GM12878 (cell line): ENCODE data around the gene GALK2. TPM values are rescaled to one million over a fixed set of nuclear protein-coding genes. Genes with fewer than 3 reads are reported as not detected.

Experiments
- ATAC-seq: fragments of 200-7000 bp; cut with Tn5 transposase; 3 replicates; pipeline ENCODE4 v1.9.1; 2020; ENCODE audit warnings: mild to moderate bottlenecking, moderate library complexity
- BruUV-seq: library from RNA; stranded (reverse); fragments of 400-500 nt; replicated peaks from 2 replicates; lab custom pipeline; 2021; lab: Mats Ljungman, UMichigan
- CTCF ChIA-PET: fragments of 300-600 bp; sonication (Branson Sonifier 250); formaldehyde crosslinking; extraction: SDS; loops from one replicate; lab custom pipeline; 2021; ENCODE audit warnings: inconsistent platforms; lab: Yijun Ruan, JAX
- POLR2A ChIA-PET: fragments of 350-600 bp; formaldehyde crosslinking; extraction: SDS; loops from one replicate; lab custom pipeline; 2021; ENCODE audit warnings: inconsistent platforms; lab: Charles Lee
- RAD21 ChIA-PET: fragments of 300-600 bp; sonication (Branson Sonifier 250); formaldehyde crosslinking; loops from one replicate; lab custom pipeline; 2023; ENCODE audit warnings: antibody characterized with exemption; ENCODE audit not compliant: unreplicated experiment; lab: Charles Lee
- SMC1A ChIA-PET: fragments of 300-600 bp; sonication (Branson Sonifier 250); formaldehyde crosslinking; loops from one replicate; lab custom pipeline; 2023; ENCODE audit not compliant: unreplicated experiment, uncharacterized antibody; lab: Charles Lee
- DNase-seq: peaks from one replicate; pipeline ENCODE4 v3.0.0-alpha.2; 2011; ENCODE audit warnings: low read depth, low spot score
- FAIRE-seq: peaks from 3 replicates; lab custom pipeline; 2011; peaks lifted over from hg19 to GRCh38; lab: Jason Lieb, UNC
- H2AFZ ChIP-seq: 2 replicates; pipeline ENCODE4 v1.6.0; 2011; ENCODE audit warnings: low read depth, low read length, control low read depth; ENCODE audit not compliant: control insufficient read depth
- H3K27ac ChIP-seq: 2 replicates; pipeline ENCODE4 v1.5.1; 2011; ENCODE audit warnings: control low read depth; ENCODE audit not compliant: control insufficient read depth, insufficient read depth
- H3K27me3 ChIP-seq, 2 experiments: replicated peaks in 1 of 2; 2 replicates each; pipeline versions ENCODE4 v1.6.0 to v1.6.1; 2011; ENCODE audit warnings: low read length in 1 of 2; ENCODE audit not compliant: control insufficient read depth in 2 of 2, insufficient read depth in 2 of 2
- H3K36me3 ChIP-seq, 2 experiments: 2 replicates each; pipeline ENCODE4 v1.5.1; 2011; ENCODE audit warnings: low read length in 1 of 2; ENCODE audit not compliant: control insufficient read depth in 2 of 2, insufficient read depth in 2 of 2
- H3K4me1 ChIP-seq: 2 replicates; pipeline ENCODE4 v1.6.1; 2011; ENCODE audit warnings: mild to moderate bottlenecking, low read length, moderate library complexity, mixed read lengths; ENCODE audit not compliant: control insufficient read depth, insufficient read depth
- H3K4me2 ChIP-seq: 2 replicates; pipeline ENCODE4 v1.6.0; 2011; ENCODE audit warnings: control low read depth; ENCODE audit not compliant: control insufficient read depth, insufficient read depth
- H3K4me3 ChIP-seq: fragments of 200-600 bp; sonication (generic); 2 replicates; pipeline ENCODE4 v1.5.1; 2016
- H3K79me2 ChIP-seq: 2 replicates; pipeline ENCODE4 v1.6.0; 2011; ENCODE audit warnings: low read length; ENCODE audit not compliant: control insufficient read depth, insufficient read depth
- H3K9ac ChIP-seq: 2 replicates; pipeline ENCODE4 v1.8.0; 2011; ENCODE audit warnings: low read length, control low read depth, mixed read lengths; ENCODE audit not compliant: control insufficient read depth, insufficient read depth
- H3K9me3 ChIP-seq: replicated peaks from 3 replicates; pipeline ENCODE4 v1.5.1; 2011; ENCODE audit warnings: mild to moderate bottlenecking, low read length; ENCODE audit not compliant: control insufficient read depth, insufficient read depth
- H4K20me1 ChIP-seq: 2 replicates; pipeline ENCODE4 v1.6.0; 2011; ENCODE audit not compliant: control insufficient read depth, insufficient read depth
- ASH2L ChIP-seq: fragments of 300-600, 200-600 bp; sonication (generic); IDR thresholded peaks from 2 replicates; pipeline ENCODE4 v1.6.1; 2017; ENCODE audit warnings: low read depth, mild to moderate bottlenecking, borderline replicate concordance
- ATF2 ChIP-seq: IDR thresholded peaks from 2 replicates; pipeline ENCODE4 v1.6.1; 2012; ENCODE audit warnings: low read length, inconsistent platforms
- CBX3 ChIP-seq: fragments of 200-600 bp; sonication (generic); IDR thresholded peaks from 2 replicates; pipeline ENCODE4 v1.6.1; 2016; ENCODE audit warnings: low read depth, borderline replicate concordance
- IRF5 ChIP-seq: fragments of 450-650 bp; IDR thresholded peaks from 2 replicates; pipeline ENCODE4 v1.6.1; 2017; ENCODE audit warnings: borderline replicate concordance
- JUND ChIP-seq: IDR thresholded peaks from 2 replicates; pipeline ENCODE4 v1.6.1; 2012; ENCODE audit warnings: low read depth, mild to moderate bottlenecking, low read length, improper control_type of control experiment, moderate library complexity
- LARP7 ChIP-seq: fragments of 450-650 bp; IDR thresholded peaks from 2 replicates; pipeline ENCODE4 v1.6.1; 2017; ENCODE audit warnings: mild to moderate bottlenecking
- MTA3 ChIP-seq: IDR thresholded peaks from 2 replicates; pipeline ENCODE4 v1.6.1; 2012; ENCODE audit warnings: low read length, inconsistent platforms, borderline replicate concordance
- PKNOX1 ChIP-seq: fragments of 450-650 bp; IDR thresholded peaks from 2 replicates; pipeline ENCODE4 v1.6.1; 2016; ENCODE audit warnings: mild to moderate bottlenecking
- PRDM15 ChIP-seq: fragments of 450-650 bp; formaldehyde crosslinking; IDR thresholded peaks from 2 replicates; pipeline ENCODE4 v1.4.0; 2020; ENCODE audit warnings: mild to moderate bottlenecking, moderate library complexity
- RELA ChIP-seq: fragments of 450-650 bp; IDR thresholded peaks from 2 replicates; pipeline ENCODE4 v1.8.0; 2014; ENCODE audit warnings: borderline replicate concordance; ENCODE audit not compliant: partially characterized antibody
- SMAD5 ChIP-seq: IDR thresholded peaks from 2 replicates; pipeline ENCODE4 v1.6.1; 2016; ENCODE audit warnings: antibody characterized with exemption, low read depth
- SREBF1 ChIP-seq: IDR thresholded peaks from 2 replicates; pipeline ENCODE4 v1.6.1; 2012; ENCODE audit warnings: mild to moderate bottlenecking, low read length
- SRF ChIP-seq, 2 experiments: IDR thresholded peaks; 2 replicates each; pipeline ENCODE4 v1.6.1; 2011; ENCODE audit warnings: low read depth in 2 of 2, low read length in 2 of 2, mild to moderate bottlenecking in 1 of 2, moderate library complexity in 1 of 2
- SUPT20H ChIP-seq: IDR thresholded peaks from 2 replicates; pipeline ENCODE4 v1.6.1; 2011; ENCODE audit warnings: low read depth, mild to moderate bottlenecking, low read length, moderate library complexity, borderline replicate concordance; ENCODE audit not compliant: control insufficient read depth
- TBL1XR1 ChIP-seq: IDR thresholded peaks from 2 replicates; pipeline ENCODE4 v1.6.1; 2012; ENCODE audit warnings: low read depth, low read length, improper control_type of control experiment
- TCF12 ChIP-seq: IDR thresholded peaks from 2 replicates; pipeline ENCODE4 v1.6.1; 2011; ENCODE audit warnings: low read depth, mild to moderate bottlenecking, low read length
- TCF3 ChIP-seq: IDR thresholded peaks from 2 replicates; pipeline ENCODE4 v1.6.1; 2012; ENCODE audit warnings: low read depth, mild to moderate bottlenecking, low read length, borderline replicate concordance; ENCODE audit not compliant: insufficient read depth
- ZNF274 ChIP-seq: IDR thresholded peaks from one replicate; pipeline ENCODE4 v1.8.0; 2011; ENCODE audit not compliant: insufficient read length, insufficient read depth
- WGBS: methylation state at CpG from one replicate; pipeline ENCODE4 v1.1.6; 2016; ENCODE audit warnings: low lambda C conversion rate; ENCODE audit not compliant: insufficient replicate concordance, insufficient coverage; ENCODE audit errors: missing lambda C conversion rate; 5-methylcytosine and 5-hydroxymethylcytosine counted together
- in situ Hi-C: fragments of 300-500 bp; cut with MboI; formaldehyde crosslinking; loops from 9 replicates; pipeline ENCODE4 v1.14.3; 2018; ENCODE audit warnings: mixed read lengths
- intact Hi-C: fragments of 100-400 bp; cut with micrococcal nuclease; formaldehyde crosslinking; loops from one replicate; pipeline ENCODE4 v1.14.2; 2022; ENCODE audit not compliant: unreplicated experiment
- polyA plus RNA-seq, 11 experiments: library from polyadenylated mRNA; depleted of rRNA in 4 of 11; unstranded in 6 of 11; stranded (reverse) in 5 of 11; fragments of >200 nt; fragmentation: Nextera tagmentation in 4 of 11; fragmentation: Illumina TruSeq in 1 of 11; extraction: Ambion mirVana in 4 of 11; extraction: Trizol in 1 of 11; gene quantifications; 1 replicate in 1 of 11; 2 replicates in 10 of 11; pipeline versions ENCODE4 v1.2.1 to v1.2.3, GENCODE V29; 2011 to 2016; ENCODE audit warnings: inconsistent platforms in 2 of 11, missing spikeins in 2 of 11, low read depth in 1 of 11
- total RNA-seq, 4 experiments: library from RNA; depleted of rRNA in 3 of 4; stranded (reverse); fragments of >200 nt in 3 of 4; fragmentation: Illumina TruSeq in 1 of 4; extraction: Trizol in 1 of 4; gene quantifications; 2 replicates each; pipeline versions ENCODE4 v1.2.1 to v1.2.3, GENCODE V29; 2013 to 2021

Gene GALK2
- total and polyA plus RNA-seq, 10 of the 15 experiments (the other 5 are each of a cell fraction or from before 2014, with no cell fraction given) = 11.9 to 26.7 (median 15.4) TPM

GRCh38 chr15:49229922-49230321 is 59.9 kb downstream of the GALK2 start:
- no peaks in the 10 kb centered on the region for H3K79me2 ChIP-seq
- no peak overlapping the region for H3K4me2 ChIP-seq
- H3K27ac ChIP-seq = no peak overlapping the region
- BruUV-seq = no TSS peak
- ChIA-PET SMC1A (no interaction called here), POLR2A (no interaction called here), RAD21 (no interaction called here), CTCF (no interaction called here)
- no peak for TF ChIP-seq MTA3
- TF ChIP-seq ZNF274 = no peak
- TF ChIP-seq JUND = no peak
- no peak for TF ChIP-seq SRF (IDR thresholded peaks at IDR 0.05; ENCODE audit: low read depth in 2 of 2, low read length in 2 of 2)
- no peak for TF ChIP-seq SUPT20H
- no peak for TF ChIP-seq TBL1XR1
- TF ChIP-seq RELA = no peak
- no peak for TF ChIP-seq SMAD5
- no peak for TF ChIP-seq SREBF1
- no peak for TF ChIP-seq TCF12
- no peak for TF ChIP-seq ATF2
- TF ChIP-seq LARP7 = no peak
- no peak for TF ChIP-seq PRDM15 (CRISPR knock-in tag)
- TF ChIP-seq IRF5 = no peak
- no peak for TF ChIP-seq ASH2L
- no peak for TF ChIP-seq PKNOX1
- TF ChIP-seq TCF3 = no peak
- no peak for TF ChIP-seq CBX3
- no peaks in the 10 kb centered on the region; a peak in 1 of 4 replicates for H3K36me3 ChIP-seq
- no peaks in the 10 kb centered on the region for H4K20me1 ChIP-seq
- FAIRE-seq (no peak), DNase-seq (no peak), ATAC-seq (no peak)
- H3K27me3 ChIP-seq = no peaks in the 10 kb centered on the region
- intact Hi-C loops (no loop called here), in situ Hi-C loops (loop anchor here (5.0 to 10.0 kb wide), 2 partner anchors 192 to 915 kb away; partner anchors contain the start of gene FGF7)
- H2AFZ ChIP-seq = no peak overlapping the region
- H3K9me3 ChIP-seq = peaks cover 13% of the 10 kb centered on the region
- H3K4me1 ChIP-seq = peaks cover 5% of the 10 kb centered on the region; the same call in 1 of the 2 replicates
- WGBS = 96% methylated on average over 5 of the region's 5 CpGs
- H3K9ac ChIP-seq = no peak overlapping the region
- no peak overlapping the region for H3K4me3 ChIP-seq
